ENCODE results near the gene EEPD1. TPM values are rescaled to one million over a fixed set of nuclear protein-coding genes. Genes with fewer than 3 reads are reported as not detected.

Gene EEPD1
- total RNA-seq, 1 experiment from 2014 or later = 7.8 TPM

DNA sequence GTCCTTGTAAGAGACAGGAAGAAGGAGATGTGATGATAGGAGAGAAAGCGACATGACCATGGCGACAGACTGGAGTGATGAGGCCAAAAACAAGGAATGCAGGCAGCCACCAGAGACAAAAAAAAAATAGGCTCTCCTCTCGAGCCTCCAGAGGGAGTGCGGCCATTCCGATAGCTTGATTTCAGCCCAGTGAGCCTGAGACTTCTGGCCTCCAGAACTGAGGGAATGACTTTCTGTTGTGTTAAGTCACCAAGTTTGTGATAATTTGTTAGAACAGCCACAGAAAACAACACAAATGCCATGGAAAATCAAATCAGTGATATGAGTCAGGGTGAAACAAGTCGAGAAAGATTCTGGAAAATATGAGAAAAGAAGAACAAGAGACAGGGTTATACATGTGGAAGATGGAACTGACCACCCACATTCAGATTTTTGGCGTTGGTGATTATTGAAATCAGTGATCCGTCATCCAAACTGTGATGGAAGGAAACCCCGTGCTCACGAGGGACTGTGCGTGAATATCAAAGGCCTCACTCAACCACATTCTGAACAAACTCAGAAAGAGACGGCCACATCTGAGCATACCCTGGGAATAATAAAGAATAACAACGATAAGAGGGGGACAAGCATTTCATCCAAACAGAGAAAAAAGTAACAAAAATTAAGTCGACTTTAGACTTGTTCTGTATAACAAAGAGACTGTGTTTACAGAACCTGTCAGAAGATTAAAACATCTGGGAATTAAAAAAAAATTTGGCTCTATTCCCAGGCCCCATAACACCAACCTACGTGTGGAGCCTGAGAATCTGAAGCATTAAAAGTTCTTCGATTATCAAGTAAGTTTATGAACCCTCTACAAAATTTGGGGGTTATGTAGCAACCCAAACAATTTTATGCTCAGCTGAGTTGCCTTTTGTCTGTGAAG is 72.1 kb downstream of the EEPD1 start (continued):
- TF ChIP-seq JUN (CRISPR knock-in tag; IDR thresholded peaks at IDR 0.05) (no peak), ZBTB21 (CRISPR knock-in tag; IDR thresholded peaks at IDR 0.05; ENCODE audit: borderline replicate concordance) (no peak), MYBL2 (CRISPR knock-in tag; IDR thresholded peaks at IDR 0.05) (no peak), CBFB (CRISPR knock-in tag; IDR thresholded peaks at IDR 0.05; ENCODE audit: low read depth) (no peak)
- TF ChIP-seq, protein P1, sequence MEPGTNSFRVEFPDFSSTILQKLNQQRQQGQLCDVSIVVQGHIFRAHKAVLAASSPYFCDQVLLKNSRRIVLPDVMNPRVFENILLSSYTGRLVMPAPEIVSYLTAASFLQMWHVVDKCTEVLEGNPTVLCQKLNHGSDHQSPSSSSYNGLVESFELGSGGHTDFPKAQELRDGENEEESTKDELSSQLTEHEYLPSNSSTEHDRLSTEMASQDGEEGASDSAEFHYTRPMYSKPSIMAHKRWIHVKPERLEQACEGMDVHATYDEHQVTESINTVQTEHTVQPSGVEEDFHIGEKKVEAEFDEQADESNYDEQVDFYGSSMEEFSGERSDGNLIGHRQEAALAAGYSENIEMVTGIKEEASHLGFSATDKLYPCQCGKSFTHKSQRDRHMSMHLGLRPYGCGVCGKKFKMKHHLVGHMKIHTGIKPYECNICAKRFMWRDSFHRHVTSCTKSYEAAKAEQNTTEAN (CRISPR knock-in tag; IDR thresholded peaks at IDR 0.05) = no peak

DNA sequence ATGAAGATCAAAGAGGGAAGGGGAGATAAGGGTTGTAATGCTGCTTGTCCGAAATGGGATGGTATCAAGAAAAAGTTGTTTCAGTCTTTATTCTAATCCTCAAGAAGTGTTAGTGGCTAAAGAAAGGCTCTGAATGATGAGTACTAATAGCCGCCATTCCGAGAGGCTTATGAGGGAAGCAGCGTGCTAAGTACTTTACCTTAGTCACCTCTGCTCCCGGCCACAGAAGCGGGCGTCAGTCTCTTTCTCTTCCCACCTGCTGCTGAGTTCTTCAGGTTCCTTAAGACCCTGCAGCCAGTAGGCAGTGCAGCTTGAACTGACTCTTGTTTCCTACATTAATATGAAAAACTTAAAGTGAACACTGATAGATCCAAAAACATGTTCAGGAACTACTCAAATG is 73.1 kb downstream of the EEPD1 start:
- Mint-ChIP-seq H3K27me3 (ENCODE audit: low read depth) (no peaks in the 10 kb centered on the region), H3K9me3 (0 out of 2 replicates have a peak, but pooled peaks cover 3% of the 10 kb centered on the region), H3K27ac (no peak overlapping the region; the same call in 1 of the 2 replicates), H3K36me3 (no peaks in the 10 kb centered on the region), H3K4me3 (no peak overlapping the region), H3K4me1 (peaks cover 23% of the 10 kb centered on the region)
- TF ChIP-seq EMX1 (CRISPR knock-in tag; IDR thresholded peaks at IDR 0.05) = no peak
- no peak for TF ChIP-seq NR3C1 (CRISPR knock-in tag; conservative IDR thresholded peaks at IDR 0.05; ENCODE audit: low read depth)
- TF ChIP-seq, protein P1 (CRISPR knock-in tag; IDR thresholded peaks at IDR 0.05) = no peak
- ChIA-PET CTCF (no interaction called here), POLR2A (no interaction called here)
- ATAC-seq (no peak), DNase-seq (ENCODE audit: low spot score) (no peak)

GRCh38 chr7:36227223-36227622 is 74.2 kb downstream of the EEPD1 start:
- no peak for DNase-seq (ENCODE audit: low spot score)
- POLR2A ChIA-PET = interaction anchor here (1.0 kb wide), 1 partner anchor 9 kb away, joined by 3 read pairs; no protein-coding TSS in a partner anchor
- Mint-ChIP-seq H3K9me3 (0 out of 2 replicates have a peak, but pooled peaks cover 3% of the 10 kb centered on the region), H3K36me3 (no peaks in the 10 kb centered on the region), H3K27me3 (ENCODE audit: low read depth) (no peaks in the 10 kb centered on the region), H3K27ac (no peak overlapping the region), H3K4me1 (peaks cover 26% of the 10 kb centered on the region), H3K4me3 (no peak overlapping the region)
- TF ChIP-seq, protein P2, sequence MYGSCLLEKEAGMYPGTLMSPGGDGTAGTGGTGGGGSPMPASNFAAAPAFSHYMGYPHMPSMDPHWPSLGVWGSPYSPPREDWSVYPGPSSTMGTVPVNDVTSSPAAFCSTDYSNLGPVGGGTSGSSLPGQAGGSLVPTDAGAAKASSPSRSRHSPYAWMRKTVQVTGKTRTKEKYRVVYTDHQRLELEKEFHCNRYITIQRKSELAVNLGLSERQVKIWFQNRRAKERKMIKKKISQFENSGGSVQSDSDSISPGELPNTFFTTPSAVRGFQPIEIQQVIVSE (CRISPR knock-in tag; IDR thresholded peaks at IDR 0.05; ENCODE audit: borderline replicate concordance) = no peak
- TF ChIP-seq ZNF416 (CRISPR knock-in tag; IDR thresholded peaks at IDR 0.05) = no peak
- TF ChIP-seq TP53 (CRISPR knock-in tag; IDR thresholded peaks at IDR 0.05) = no peak
- no peak for TF ChIP-seq KAT7 (CRISPR knock-in tag; IDR thresholded peaks at IDR 0.05; ENCODE audit: borderline replicate concordance)
- TF ChIP-seq GABPB1 (CRISPR knock-in tag; IDR thresholded peaks at IDR 0.05) = no peak
- TF ChIP-seq ZNF263 (CRISPR knock-in tag; IDR thresholded peaks at IDR 0.05; ENCODE audit: low read depth) = no peak
- no peak for TF ChIP-seq FOXK1 (CRISPR knock-in tag; IDR thresholded peaks at IDR 0.05)
- TF ChIP-seq, protein P3, sequence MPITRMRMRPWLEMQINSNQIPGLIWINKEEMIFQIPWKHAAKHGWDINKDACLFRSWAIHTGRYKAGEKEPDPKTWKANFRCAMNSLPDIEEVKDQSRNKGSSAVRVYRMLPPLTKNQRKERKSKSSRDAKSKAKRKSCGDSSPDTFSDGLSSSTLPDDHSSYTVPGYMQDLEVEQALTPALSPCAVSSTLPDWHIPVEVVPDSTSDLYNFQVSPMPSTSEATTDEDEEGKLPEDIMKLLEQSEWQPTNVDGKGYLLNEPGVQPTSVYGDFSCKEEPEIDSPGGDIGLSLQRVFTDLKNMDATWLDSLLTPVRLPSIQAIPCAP (CRISPR knock-in tag; IDR thresholded peaks at IDR 0.05) = no peak
- ATAC-seq = peak; percentile 65
- CTCF ChIA-PET = interaction anchor here (0.7 kb wide), 2 partner anchors 9 to 206 kb away, joined by 3 read pairs; no protein-coding TSS in a partner anchor

GRCh38 chr7:36228039-36228438 is 75.0 kb downstream of the EEPD1 start:
- ATAC-seq = no peak
- ChIA-PET POLR2A (interaction anchor here (1.0 kb wide), 1 partner anchor 8 kb away, joined by 3 read pairs; no protein-coding TSS in a partner anchor), CTCF (no interaction called here)
- DNase-seq (ENCODE audit: low spot score) = no peak
- H3K4me3 Mint-ChIP-seq = no peak overlapping the region
- H3K4me1 Mint-ChIP-seq = peaks cover 32% of the 10 kb centered on the region
- H3K36me3 Mint-ChIP-seq = no peaks in the 10 kb centered on the region
- H3K27ac Mint-ChIP-seq = no peak overlapping the region
- H3K27me3 Mint-ChIP-seq (ENCODE audit: low read depth) = no peaks in the 10 kb centered on the region
- H3K9me3 Mint-ChIP-seq = 0 out of 2 replicates have a peak, but pooled peaks cover 3% of the 10 kb centered on the region
- TF ChIP-seq CBFB (CRISPR knock-in tag; IDR thresholded peaks at IDR 0.05; ENCODE audit: low read depth) (no peak), OVOL2 (CRISPR knock-in tag; IDR thresholded peaks at IDR 0.05; ENCODE audit: borderline replicate concordance) (no peak), ESRRA (CRISPR knock-in tag; IDR thresholded peaks at IDR 0.05; ENCODE audit: borderline replicate concordance) (no peak), ETV6 (CRISPR knock-in tag; IDR thresholded peaks at IDR 0.05) (no peak), STAT6 (CRISPR knock-in tag; conservative IDR thresholded peaks at IDR 0.05; ENCODE audit: low read depth) (no peak), SP1 (CRISPR knock-in tag; conservative IDR thresholded peaks at IDR 0.05) (no peak)
- TF ChIP-seq, protein P4, sequence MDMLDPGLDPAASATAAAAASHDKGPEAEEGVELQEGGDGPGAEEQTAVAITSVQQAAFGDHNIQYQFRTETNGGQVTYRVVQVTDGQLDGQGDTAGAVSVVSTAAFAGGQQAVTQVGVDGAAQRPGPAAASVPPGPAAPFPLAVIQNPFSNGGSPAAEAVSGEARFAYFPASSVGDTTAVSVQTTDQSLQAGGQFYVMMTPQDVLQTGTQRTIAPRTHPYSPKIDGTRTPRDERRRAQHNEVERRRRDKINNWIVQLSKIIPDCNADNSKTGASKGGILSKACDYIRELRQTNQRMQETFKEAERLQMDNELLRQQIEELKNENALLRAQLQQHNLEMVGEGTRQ (CRISPR knock-in tag; IDR thresholded peaks at IDR 0.05) = no peak
